Measurements from ENCODE around the gene PHF12.

- TF ChIP-seq ZNF274 (IDR thresholded peaks at IDR 0.05; ENCODE audit: low read depth, low read length) (no peak), SUZ12 (IDR thresholded peaks at IDR 0.05; ENCODE audit: extremely low read depth, insufficient read depth, insufficient read length) (no peak), YY1 (IDR thresholded peaks at IDR 0.05; ENCODE audit: insufficient read depth, insufficient read length) (no peak)
Measured at GRCh38 chr17:28917465-28917864, 33.9 kb downstream of the PHF12 start.
